MM.1S (cell line): ENCODE measurements around the gene BTNL3.

Experiments used
- CTCF ChIP-seq: fragments of 300-600 bp; sonication (generic); IDR thresholded peaks from 2 replicates; pipeline ENCODE4 v1.5.1; 2016; ENCODE audit warnings: antibody characterized with exemption, low read length, mixed read lengths
- EZH2phosphoT487 ChIP-seq: fragments of 300-600 bp; sonication (generic); IDR thresholded peaks from 2 replicates; pipeline ENCODE4 v1.6.1; 2018; ENCODE audit warnings: antibody characterized with exemption, low read length

- TF ChIP-seq CTCF (no peak), EZH2phosphoT487 (no peak)
Observed at GRCh38 chr5:180959661-180960060, 29.0 kb upstream of the BTNL3 start.
